ENCODE data around the gene CBX4.
A peak's percentile ranks its signal among the peaks of the same experiment; 100 is the strongest.

GRCh38 chr17:79791735-79792161 lies 47.5 kb downstream of the CBX4 start:
- TF ChIP-seq CTCF (IDR thresholded peaks at IDR 0.05) (no peak), EZH2 (IDR thresholded peaks at IDR 0.05) (peak; percentile 95)
